GM19043 (cell line): Measurements from ENCODE around the gene HLA-C.
"Not testable (repeated sequence)": the region's sequence is repeated elsewhere in the genome, so short reads cannot be mapped to it uniquely, and the experiment has no call there.

Source experiments
- ATAC-seq: cut with Tn5 transposase; IDR thresholded peaks from one replicate; pipeline ENCODE4 v1.9.1; 2021; ENCODE audit warnings: low read depth; ENCODE audit not compliant: unreplicated experiment

The HLA-C gene

DNA sequence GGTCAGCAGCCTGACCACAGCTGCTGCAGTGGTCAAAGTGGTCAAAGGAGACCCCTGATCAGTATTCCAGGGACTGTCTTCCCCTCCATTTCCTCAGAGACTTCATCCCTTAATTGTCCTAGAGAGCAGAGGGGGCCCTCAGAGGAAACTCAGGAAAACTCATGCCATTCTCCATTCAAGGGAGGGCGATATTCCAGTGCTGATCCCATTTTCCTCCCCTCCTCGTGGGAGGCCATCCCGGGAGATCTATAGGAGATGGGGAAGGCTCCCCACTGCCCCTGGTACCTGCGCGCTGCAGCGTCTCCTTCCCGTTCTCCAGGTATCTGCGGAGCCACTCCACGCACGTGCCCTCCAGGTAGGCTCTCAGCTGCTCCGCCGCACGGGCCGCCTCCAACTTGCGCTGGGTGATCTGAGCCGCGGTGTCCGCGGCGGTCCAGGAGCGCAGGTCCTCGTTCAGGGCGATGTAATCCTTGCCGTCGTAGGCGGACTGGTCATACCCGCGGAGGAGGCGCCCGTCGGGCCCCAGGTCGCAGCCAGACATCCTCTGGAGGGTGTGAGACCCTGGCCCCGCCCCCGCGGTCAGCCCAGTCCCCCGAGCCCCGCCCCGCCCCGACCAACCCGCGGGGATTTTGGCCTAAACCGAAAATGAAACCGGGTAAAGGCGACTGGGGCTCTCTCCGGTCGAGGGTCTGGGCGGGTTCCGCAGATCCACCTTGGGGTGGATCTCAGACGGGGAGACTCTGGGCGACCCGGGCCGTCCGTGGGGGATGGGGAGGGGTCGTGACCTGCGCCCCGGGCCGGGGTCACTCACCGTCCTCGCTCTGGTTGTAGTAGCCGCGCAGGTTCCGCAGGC lies 878 bp downstream of the HLA-C start:
- ATAC-seq = no peak

DNA sequence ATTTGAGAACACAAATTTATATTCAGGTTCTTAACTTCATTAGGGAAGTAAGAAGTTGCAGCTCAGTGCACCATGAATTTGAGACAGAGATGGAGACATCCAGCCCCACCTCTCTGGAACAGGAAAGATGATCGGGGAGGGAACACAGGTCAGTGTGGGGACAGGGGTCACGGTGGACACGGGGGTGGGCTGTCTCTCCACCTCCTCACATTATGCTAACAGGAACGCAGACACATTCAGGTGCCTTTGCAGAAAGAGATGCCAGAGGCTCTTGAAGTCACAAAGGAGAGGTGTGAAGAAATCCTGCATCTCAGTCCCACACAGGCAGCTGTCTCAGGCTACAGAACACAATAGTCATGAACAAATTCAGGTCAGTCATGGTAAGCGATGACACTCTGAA lies 3.1 kb downstream of the HLA-C start:
- no peak for ATAC-seq

DNA sequence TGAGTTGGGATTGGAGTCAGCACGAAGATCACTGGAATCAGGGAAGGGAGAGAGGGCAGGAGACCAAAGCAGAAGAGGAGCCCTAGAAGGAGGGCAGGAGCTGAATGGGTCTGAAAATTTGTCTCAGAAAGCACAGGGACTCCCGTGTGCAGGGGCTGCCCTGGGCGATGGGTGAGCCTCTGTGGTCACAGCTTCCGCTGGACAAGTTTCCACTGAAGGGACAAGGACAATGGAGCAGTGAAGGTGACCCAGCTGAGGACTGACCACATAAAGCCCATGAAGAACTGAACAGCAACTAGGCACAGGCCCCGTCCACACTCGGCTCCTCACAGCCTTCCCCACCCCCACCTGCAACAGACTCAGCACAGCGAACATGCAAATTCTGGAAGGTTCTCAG lies 3.5 kb downstream of the HLA-C start:
- no peak for ATAC-seq

DNA sequence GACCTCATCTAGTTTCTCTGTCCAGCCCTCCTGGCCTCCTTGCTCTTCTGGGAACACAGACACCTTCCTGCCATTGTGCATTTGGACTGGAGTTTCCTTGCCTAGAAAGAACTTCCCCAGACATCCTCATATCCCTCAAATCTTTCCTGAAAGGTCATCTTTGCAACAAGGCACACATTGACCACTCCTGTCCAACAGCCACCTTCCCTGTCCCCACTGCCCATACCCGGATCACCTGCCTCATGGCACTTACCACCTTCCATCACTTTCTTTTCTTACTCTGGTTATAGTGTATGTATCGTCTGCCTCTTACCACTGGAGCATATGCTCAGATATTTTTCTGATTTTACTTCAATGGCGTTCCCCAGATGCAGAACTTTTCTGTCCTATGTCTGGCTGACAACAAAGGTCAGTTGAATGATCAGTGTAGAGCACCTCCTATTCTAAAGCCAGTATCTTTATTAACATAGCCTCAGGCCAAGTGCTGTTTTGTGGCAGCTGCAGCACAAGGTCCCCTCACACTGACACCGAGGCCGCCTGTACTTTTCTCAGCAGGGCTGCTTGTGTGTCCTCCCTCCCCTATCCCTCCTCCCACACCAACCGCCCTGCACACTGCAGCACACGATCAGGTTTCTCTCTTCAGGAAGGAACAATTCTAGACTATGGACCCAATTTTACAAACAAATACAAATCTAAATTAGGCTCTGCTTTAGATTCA lies 4.1 kb downstream of the HLA-C start:
- no peak for ATAC-seq

DNA sequence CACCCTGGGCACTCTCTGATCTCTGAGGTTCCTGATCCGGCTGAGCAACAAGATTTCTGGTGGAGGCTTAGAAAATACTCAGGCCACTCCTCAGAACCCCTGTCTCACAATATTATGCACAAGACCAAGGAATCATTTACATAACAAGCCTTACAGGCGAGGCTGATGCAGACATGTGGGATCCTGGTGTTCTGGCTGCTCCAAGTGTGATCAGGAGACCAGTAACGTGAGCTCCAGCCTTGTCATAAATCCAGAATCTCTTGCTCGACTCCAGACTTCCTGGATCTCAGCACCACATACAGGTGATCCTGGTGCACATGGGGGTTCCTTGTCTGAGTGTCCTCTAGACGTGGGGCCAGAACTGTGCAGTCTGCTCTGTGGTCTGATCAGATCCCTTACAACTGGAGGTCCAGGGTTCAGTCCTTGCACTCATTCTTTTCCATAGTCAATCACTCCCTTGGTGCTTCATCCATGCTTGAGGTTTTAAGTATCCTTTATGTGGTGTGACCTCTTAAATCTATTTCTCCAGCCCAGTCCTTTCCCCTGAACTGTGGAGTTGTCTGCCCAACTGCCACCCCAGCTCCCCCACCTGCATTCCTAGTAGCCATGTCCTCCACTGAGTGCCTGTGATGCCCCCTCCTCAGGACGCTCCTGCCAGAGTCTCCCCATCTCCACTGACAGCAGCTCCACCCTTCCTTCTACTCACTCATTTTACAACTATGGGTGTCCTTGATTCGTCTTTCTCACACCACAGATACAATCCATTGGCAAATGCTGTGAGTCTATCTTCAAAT lies 5.1 kb downstream of the HLA-C start:
- no peak for ATAC-seq

DNA sequence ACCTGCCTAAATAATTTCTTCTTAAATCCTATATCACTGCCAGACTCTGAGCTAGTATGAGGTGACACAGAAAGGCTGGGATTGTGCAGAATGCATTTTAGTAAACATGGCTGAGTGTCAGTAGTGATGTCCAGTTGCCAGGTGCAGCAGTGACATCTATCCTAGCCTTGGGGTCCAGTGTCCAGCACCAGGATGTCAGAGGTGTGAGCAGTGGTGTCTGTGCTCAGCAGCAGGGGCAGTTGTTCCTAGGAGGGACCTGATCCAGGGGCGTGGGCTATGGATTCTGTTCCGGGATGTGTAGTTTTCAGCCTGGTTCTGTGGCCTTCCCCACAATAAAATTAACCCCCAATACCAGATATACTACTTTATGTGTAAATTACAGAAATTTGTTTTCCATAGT lies 6.0 kb downstream of the HLA-C start:
- ATAC-seq = no peak

DNA sequence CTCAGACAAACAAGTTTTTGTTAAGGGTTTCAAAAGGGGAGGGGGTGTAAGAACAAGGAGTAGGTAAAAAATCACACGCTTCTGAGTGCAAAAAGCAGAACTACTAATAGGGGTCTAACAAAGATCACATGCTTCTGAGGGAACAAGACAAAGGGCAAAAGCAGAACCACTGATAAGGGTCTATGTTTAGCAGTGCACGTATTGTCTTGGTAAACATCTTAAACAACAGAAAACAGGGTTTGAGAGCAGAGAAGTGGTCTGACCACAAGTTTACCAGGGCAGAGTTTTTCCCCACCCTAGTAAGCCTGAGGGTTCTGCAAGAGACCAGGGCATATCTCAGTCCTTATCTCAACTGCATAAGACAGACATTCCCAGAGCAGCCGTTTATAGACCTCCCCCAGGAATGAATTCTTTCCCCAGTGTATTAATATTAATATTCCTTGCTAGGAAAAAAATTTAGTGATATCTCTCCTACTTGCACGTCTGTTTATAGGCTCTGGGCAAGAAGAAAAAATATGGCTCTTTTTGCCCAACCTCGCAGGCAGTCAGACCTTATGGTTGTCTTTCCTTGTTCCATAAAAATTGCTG lies 8.5 kb downstream of the HLA-C start:
- not testable (repeated sequence) for ATAC-seq

DNA sequence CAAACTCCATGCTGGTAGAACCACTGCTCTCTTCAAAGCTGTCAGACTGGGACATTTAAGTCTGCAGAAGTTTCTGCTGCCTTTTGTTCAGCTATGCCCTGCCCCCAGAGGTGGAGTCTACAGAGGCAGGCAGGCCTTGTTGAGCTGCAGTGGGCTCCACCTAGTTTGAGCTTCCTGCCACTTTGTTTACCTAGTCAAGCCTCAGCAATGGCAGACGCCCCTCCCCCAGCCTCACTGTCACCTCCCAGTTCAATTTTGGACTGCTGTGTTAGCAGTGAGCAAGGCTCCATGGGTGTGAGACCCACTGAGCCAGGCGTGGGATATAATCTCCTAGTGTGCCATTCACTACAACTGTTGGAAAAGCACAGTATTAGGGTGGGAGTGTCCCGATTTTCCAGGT lies 11.9 kb downstream of the HLA-C start:
- ATAC-seq = not testable (repeated sequence)

DNA sequence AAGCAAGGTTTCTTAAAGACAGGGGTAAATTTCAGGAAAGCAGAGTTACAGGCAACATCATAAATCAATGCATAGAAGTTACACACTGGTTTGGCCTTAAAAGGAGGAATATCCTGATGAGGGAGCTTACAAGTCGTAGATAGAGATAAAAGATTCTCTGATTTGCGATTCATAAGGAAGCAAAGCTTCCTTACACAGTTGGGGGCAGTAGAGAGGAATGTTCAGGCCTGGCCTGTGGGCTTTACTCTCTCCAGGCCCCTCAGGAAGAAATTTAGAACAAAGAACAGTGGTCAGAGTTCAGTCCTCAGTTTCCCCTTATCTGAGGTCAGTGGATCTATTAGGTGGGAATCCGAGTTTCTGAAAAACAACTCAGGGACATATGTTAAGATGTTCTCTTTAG lies 19.3 kb downstream of the HLA-C start:
- no peak for ATAC-seq

DNA sequence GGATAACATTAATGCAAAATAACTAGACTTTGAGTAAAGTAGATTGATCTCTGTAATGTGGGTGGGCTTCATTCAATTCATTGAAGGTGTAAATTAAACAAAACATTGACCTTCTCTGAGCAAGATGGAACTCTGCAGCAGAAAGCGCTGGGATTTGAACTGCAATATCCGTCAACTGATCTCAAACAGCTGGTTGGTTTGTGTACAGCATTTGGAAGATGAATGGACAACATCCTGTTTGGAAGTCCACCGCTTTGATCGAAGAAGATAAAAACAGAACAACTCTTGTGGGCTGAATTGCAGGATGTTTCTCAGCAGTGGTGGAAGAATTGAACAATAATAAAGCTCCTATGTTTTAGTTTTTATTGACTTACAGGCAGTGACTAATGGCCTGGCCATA lies 20.6 kb downstream of the HLA-C start:
- ATAC-seq = no peak

DNA sequence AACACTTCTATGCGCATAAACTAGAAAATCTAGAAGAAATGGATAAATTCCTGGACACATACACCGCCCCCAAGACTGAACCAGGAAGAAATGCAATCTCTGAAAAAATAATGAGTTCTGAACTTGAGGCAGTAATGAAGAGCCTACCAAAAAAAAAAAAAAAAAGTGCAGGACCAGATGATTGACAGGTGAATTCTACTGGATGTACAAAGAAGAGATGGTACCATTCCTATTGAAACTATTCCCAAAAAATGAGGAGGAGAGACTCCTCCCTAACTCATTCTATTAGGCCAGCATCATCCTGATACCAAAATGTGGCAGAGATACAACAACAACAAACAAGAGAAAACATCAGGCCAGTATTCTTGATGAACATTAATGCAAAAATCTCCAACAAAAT lies 22.7 kb downstream of the HLA-C start:
- ATAC-seq = no peak

DNA sequence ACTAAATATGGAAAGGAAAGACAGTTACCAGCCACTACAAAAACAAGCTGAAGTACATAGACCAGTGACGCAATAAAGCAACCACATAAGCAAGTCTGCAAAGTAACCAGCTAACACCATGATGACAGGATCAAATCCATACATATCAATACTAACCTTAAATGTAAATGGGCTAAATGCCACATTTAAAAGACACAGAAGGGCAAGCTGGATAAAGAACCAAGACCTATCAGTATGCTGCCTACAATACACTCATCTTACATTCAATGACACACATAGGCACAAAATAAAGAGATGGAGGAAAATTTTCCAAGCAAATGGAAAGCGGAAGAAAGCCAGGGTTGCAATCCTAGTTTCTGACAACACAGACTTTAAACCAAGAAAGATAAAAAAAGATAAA lies 24.1 kb downstream of the HLA-C start:
- ATAC-seq = no peak

DNA sequence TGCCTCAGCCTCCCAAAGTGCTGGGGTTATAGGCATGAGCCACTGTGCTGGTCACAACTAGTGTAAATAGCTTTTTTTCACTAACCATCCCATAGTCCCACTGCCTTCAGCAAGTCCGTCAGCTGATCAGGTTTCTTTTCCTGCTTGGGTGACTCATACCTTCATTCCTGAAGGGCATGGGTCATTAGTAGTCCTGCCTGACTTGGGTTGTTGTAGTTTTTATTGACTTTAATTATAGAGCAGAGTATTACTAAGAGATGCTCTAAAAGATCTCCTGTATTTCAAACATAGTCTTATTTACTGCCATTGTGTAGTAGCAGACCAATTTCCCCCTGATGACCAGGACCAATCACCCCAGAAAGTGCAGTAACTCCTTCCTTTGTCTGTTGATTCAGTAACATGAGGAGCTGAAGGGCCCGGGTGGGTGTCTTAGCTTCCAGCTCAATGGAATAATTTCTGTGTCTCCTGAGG lies 25.8 kb downstream of the HLA-C start:
- ATAC-seq = no peak

DNA sequence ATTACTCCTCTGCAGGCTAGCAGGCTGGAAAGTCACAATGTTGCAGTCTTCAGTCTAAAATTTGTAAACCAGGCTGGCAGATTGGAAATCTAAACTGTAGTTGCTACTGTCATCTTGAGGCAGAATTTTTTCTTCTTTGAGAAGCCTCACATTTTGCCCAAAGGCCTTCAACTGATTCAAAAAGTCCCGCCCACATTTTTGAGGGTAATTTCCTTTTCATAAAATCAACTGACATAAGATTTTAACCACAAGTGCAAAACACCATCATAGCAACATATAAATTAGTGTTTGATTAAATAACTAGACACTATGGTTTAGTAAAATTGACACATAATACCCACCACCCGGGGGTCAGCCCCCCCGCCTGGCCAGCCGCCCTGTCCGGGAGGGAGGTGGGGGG lies 28.4 kb downstream of the HLA-C start:
- ATAC-seq = no peak

DNA sequence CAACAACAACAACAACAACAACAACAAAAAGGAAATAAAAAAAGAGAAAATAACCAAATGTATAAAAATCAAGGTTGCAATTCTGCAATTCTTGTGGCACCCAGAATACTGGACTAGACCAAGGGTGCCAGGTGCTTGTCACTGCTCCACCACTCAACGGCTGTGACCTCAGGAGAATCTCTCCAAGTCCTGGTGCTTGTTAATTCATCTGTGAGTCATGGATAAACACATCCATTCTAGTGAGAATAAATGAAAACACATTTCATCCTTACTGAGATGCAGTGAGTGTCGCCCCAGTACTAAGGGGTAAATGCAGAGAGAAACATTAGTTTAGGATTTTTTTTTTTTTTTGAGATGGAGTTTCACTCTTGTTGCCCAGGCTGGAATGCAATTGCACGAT lies 32.0 kb downstream of the HLA-C start:
- ATAC-seq = no peak

DNA sequence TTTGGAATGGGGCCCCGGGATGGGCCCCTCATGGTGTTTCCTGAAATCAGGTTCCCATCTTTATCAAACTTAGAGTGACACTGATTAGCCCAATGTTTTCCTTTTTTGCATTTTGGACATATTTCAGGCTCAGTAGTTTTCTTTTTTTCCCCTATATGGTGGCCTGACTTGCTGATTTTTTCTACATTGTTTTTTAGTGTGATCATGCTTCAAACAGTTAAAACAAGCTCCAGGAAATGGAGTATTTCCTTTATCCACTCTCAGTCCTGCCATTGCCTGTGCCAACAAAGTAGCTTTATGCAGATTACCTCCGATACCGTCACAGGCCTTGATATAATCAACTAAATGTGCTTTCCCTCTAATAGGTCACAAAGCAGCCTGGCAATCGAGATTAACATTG lies 37.8 kb downstream of the HLA-C start:
- ATAC-seq = not testable (repeated sequence)

DNA sequence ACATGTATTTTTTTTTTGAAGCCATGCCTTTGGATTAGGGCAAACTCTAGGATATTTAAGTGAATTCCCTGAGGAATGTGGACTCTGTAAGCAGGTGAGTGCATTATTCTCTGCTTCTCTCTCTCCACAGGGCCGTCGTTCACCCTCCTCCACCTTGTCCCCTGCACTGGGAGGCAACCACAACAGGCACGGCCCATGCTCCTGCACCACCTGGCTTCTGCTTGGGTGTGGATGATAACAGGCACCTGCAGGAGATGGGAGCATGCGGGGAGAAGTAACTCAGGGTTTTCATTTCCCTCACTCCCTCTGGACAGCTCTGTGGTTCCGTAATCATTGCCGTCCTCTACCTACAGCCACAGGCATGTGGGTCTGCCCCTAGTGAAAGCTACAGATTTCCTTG lies 43.4 kb downstream of the HLA-C start:
- no peak for ATAC-seq

DNA sequence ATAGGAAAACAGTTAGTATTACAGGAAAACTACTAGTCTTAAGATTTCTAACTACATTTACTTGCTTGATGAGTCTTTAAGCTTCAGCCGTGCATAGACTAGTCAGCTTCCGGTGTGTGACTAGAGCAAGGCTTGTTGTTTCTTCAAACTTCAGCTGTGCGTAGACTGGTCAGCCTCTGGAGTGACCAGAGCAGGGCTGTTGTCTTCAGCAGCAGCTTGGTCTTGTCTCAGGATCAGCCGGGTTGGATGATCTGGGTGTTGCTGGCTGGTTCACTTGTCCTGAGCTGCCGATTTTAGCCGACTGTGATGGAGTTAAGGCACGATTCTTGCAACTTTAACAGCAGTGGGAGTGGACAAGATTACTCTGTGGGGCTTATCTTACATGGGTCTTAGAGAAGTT lies 44.7 kb downstream of the HLA-C start:
- ATAC-seq = no peak

DNA sequence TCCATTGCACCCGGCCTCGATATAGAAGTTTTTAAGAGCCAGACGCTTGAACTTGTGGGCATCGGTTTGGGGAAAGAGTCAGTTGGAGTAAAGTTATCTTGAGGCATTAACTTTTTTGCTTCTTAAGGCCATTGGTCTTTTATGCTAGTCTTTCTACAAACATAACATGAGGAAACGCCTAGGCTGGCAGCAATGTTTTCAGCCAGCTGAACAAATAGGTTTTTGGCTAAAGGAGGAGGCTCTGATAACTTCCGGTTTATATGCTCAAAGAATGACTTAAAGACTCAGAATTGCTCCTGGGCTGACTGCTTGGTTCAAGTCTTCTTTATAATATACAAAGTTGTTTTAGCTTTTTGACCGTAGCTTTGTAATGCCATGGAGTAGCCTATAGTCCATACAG lies 46.2 kb downstream of the HLA-C start:
- ATAC-seq = no peak

DNA sequence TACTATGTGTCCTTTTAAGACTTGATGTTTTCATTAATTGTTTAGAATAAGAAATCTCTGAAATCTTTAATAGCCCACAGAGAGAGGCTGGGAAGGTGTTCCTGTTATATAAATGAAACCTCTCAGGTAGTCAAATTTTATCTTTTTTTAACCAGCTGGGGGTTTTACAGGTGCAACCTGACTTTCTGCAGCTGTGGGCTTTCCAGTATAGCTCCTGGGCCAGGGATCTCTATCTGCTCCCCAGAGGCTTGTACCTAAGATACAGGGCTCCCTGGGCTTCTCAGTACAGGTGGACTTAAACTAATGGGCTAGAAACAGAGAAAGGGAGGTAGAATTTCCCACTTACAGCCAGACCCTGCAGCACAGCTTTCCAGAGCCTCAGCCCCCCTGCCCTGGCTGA lies 49.4 kb downstream of the HLA-C start:
- no peak for ATAC-seq
